MM.1S (cell line): ENCODE data around the gene LSMEM2.
"Not testable (repeated sequence)": the region's sequence is repeated elsewhere in the genome, so short reads cannot be mapped to it uniquely, and the experiment has no call there.

ENCODE experiments used
- DNase-seq: peaks from one replicate; pipeline ENCODE4 v3.0.0-alpha.2; 2015
- H2AFZ ChIP-seq: fragments of 300-600 bp; sonication (generic); 2 replicates; pipeline ENCODE4 v1.6.0; 2016; ENCODE audit warnings: antibody characterized with exemption, low read length
- H3F3A ChIP-seq: fragments of 300-600 bp; sonication (generic); 2 replicates; pipeline ENCODE4 v1.6.1; 2016; ENCODE audit warnings: mild to moderate bottlenecking, antibody characterized with exemption, low read length, moderate library complexity, mixed read lengths; ENCODE audit not compliant: insufficient read depth
- H3K27ac ChIP-seq: fragments of 300-600 bp; sonication (generic); 2 replicates; pipeline ENCODE4 v1.5.1; 2016; ENCODE audit warnings: mild to moderate bottlenecking, low read length
- H3K27me3 ChIP-seq: fragments of 300-600 bp; sonication (generic); replicated peaks from 2 replicates; pipeline ENCODE4 v1.6.0; 2016; ENCODE audit warnings: low read length; ENCODE audit not compliant: insufficient read depth
- H3K36me3 ChIP-seq: fragments of 300-600 bp; sonication (generic); replicated peaks from 2 replicates; pipeline ENCODE4 v1.6.1; 2016; ENCODE audit warnings: mild to moderate bottlenecking, low read length, mixed read lengths; ENCODE audit not compliant: insufficient read depth
- H3K4me1 ChIP-seq: fragments of 300-600 bp; sonication (generic); 2 replicates; pipeline ENCODE4 v1.6.1; 2016; ENCODE audit warnings: low read length, mixed read lengths
- H3K4me2 ChIP-seq: fragments of 300-600 bp; sonication (generic); 2 replicates; pipeline ENCODE4 v1.6.0; 2016; ENCODE audit warnings: low read depth, low read length
- H3K4me3 ChIP-seq: fragments of 300-600 bp; sonication (generic); 2 replicates; pipeline ENCODE4 v1.5.1; 2016; ENCODE audit warnings: low read length, mixed read lengths
- H3K79me2 ChIP-seq: fragments of 300-600 bp; sonication (generic); 2 replicates; pipeline ENCODE4 v1.6.1; 2016; ENCODE audit warnings: mixed run types, low read length, mixed read lengths
- H3K9ac ChIP-seq: fragments of 300-600 bp; sonication (generic); 2 replicates; pipeline ENCODE4 v1.6.1; 2016; ENCODE audit warnings: low read length, mixed read lengths
- H3K9me2 ChIP-seq: fragments of 300-600 bp; sonication (generic); replicated peaks from 2 replicates; pipeline ENCODE4 v1.6.1; 2016; ENCODE audit warnings: mild to moderate bottlenecking, low read length, mixed read lengths; ENCODE audit not compliant: insufficient read depth
- H3K9me3 ChIP-seq: fragments of 300-600 bp; sonication (generic); replicated peaks from 2 replicates; pipeline ENCODE4 v1.6.1; 2016; ENCODE audit warnings: mild to moderate bottlenecking, low read length, mixed read lengths; ENCODE audit not compliant: insufficient read depth
- H4K20me1 ChIP-seq: fragments of 300-600 bp; sonication (generic); 2 replicates; pipeline ENCODE4 v1.6.1; 2016; ENCODE audit warnings: mild to moderate bottlenecking, low read length, moderate library complexity, mixed read lengths; ENCODE audit not compliant: insufficient read depth
- EZH2 ChIP-seq: fragments of 300-600 bp; sonication (generic); optimal IDR thresholded peaks from 2 replicates; pipeline ENCODE3; 2017; ENCODE audit warnings: low read depth, mild to moderate bottlenecking, antibody characterized with exemption, low read length, mixed read lengths
- EZH2phosphoT487 ChIP-seq: fragments of 300-600 bp; sonication (generic); IDR thresholded peaks from 2 replicates; pipeline ENCODE4 v1.6.1; 2018; ENCODE audit warnings: antibody characterized with exemption, low read length
- TF ChIP-seq, protein P1 (sequence below): fragments of 300-600 bp; sonication (generic); IDR thresholded peaks from 2 replicates; pipeline ENCODE4 v1.5.1; 2016; ENCODE audit warnings: antibody characterized with exemption, low read length, mixed read lengths

LSMEM2 gene

DNA sequence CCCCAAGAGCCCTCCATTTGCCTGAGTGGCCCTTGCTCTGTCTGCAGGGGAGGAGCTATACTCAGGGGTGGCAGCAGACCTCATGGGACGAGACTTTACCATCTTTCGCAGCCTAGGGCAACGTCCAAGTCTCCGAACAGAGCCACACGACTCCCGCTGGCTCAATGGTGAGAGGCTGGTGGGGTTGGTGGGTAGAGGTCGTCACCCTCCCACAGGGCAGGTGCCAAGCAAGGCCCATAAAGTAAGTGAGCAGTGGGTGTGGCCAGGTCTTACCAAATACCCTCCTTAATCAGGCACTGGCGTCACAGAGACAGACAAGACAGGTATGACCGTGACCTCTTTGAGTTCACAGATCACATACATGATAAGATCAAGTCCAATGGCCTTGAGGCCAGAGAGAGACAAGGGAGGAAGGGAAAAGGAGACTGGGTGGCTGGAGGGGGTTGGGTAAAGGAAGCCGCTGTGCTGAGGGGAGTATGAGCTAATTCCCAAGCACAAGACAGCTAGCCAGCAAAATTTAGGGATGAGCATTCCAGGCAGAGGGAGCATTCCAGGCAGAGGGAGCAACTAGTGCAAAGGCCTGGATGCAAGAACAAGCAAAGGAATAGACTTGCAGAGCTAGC, 7.5 kb upstream of the LSMEM2 start:
- Histone ChIP-seq H3K9ac (no peak overlapping the region), H3F3A (no peaks in the 10 kb centered on the region), H3K27me3 (peaks cover 91% of the 10 kb centered on the region), H3K4me3 (no peak overlapping the region), H4K20me1 (no peaks in the 10 kb centered on the region), H3K9me3 (no peaks in the 10 kb centered on the region), H2AFZ (no peak overlapping the region), H3K79me2 (no peaks in the 10 kb centered on the region), H3K4me2 (no peak overlapping the region), H3K9me2 (no peaks in the 10 kb centered on the region), H3K4me1 (peaks cover 13% of the 10 kb centered on the region; the same call in 1 of the 2 replicates), H3K27ac (no peak overlapping the region), H3K36me3 (no peaks in the 10 kb centered on the region)
- TF ChIP-seq EZH2 = no peak
- TF ChIP-seq, protein P1, sequence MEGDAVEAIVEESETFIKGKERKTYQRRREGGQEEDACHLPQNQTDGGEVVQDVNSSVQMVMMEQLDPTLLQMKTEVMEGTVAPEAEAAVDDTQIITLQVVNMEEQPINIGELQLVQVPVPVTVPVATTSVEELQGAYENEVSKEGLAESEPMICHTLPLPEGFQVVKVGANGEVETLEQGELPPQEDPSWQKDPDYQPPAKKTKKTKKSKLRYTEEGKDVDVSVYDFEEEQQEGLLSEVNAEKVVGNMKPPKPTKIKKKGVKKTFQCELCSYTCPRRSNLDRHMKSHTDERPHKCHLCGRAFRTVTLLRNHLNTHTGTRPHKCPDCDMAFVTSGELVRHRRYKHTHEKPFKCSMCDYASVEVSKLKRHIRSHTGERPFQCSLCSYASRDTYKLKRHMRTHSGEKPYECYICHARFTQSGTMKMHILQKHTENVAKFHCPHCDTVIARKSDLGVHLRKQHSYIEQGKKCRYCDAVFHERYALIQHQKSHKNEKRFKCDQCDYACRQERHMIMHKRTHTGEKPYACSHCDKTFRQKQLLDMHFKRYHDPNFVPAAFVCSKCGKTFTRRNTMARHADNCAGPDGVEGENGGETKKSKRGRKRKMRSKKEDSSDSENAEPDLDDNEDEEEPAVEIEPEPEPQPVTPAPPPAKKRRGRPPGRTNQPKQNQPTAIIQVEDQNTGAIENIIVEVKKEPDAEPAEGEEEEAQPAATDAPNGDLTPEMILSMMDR = no peak
- TF ChIP-seq EZH2phosphoT487 = no peak
- DNase-seq = no peak

DNA sequence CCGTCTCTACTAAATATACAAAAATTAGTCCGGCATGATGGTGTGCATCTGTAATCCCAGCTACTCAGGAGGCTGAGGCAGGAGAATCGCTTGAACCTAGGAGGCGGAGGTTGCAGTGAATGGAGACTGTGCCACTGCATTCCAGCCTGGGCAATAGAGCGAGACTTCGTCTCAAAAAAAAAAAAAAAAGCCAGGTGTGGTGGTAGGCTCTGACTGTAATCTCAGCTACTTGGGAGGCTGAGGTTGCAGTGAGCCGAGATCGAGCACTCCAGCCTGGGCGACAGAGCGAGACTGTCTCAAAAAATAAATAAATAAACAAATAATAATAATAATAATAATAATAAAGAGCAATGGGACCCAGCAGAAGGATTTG, 6.4 kb upstream of the LSMEM2 start:
- not testable (repeated sequence) for H4K20me1 ChIP-seq, H3K79me2 ChIP-seq, DNase-seq, H3K4me3 ChIP-seq, H3F3A ChIP-seq, H3K27ac ChIP-seq, H2AFZ ChIP-seq, H3K9me3 ChIP-seq, H3K9me2 ChIP-seq, H3K9ac ChIP-seq, H3K36me3 ChIP-seq
- H3K4me1 ChIP-seq = peaks cover 13% of the 10 kb centered on the region; the same call in 1 of the 2 replicates
- H3K4me2 ChIP-seq = peak overlapping the region; percentile 99
- peaks cover 89% of the 10 kb centered on the region for H3K27me3 ChIP-seq

DNA sequence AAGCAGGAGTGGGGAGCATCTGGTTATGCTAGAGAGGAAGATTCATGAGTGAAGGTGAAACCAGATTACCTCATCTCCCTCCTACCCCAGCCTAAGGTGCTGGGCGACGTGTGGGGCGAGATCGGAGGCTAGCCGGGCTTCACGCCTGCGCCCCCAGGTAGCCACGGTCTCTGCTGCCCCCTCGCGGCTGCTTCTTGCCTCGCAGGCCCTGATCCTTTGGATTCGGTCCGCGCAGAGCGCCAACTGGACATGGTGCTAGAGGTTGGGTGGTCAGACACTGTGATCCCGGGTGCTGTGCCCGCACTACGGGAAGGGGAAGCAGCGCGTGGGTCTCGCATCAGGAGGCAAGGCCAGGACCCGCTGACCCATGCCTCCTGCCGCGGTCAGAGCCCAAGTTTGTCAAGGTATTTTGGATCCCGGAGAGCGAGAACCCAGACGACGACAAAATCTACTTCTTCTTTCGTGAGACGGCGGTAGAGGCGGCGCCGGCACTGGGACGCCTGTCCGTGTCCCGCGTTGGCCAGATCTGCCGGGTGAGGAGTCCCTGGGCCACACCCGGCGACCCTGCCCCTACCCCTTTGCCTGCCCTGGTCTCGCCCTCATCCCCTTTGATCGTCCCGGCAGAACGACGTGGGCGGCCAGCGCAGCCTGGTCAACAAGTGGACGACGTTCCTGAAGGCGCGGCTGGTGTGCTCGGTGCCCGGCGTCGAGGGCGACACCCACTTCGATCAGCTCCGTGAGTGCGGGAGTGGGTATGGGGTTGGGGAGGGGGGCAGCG, 5.8 kb upstream of the LSMEM2 start:
- TF ChIP-seq, protein P1 = peak; percentile 93
- TF ChIP-seq EZH2 = no peak
- Histone ChIP-seq H3K27ac (no peak overlapping the region), H3K36me3 (no peaks in the 10 kb centered on the region), H3K9me3 (no peaks in the 10 kb centered on the region), H3K9me2 (no peaks in the 10 kb centered on the region), H3K9ac (no peak overlapping the region; the same call in 1 of the 2 replicates), H3K4me2 (peak overlapping the region; percentile 99), H4K20me1 (no peaks in the 10 kb centered on the region), H3K4me3 (peak overlapping the region; percentile 54), H3K79me2 (no peaks in the 10 kb centered on the region), H3F3A (no peaks in the 10 kb centered on the region), H3K4me1 (peaks cover 13% of the 10 kb centered on the region; the same call in 1 of the 2 replicates), H2AFZ (peak overlapping the region; percentile 24), H3K27me3 (peaks cover 87% of the 10 kb centered on the region)
- DNase-seq = peak; percentile 85

DNA sequence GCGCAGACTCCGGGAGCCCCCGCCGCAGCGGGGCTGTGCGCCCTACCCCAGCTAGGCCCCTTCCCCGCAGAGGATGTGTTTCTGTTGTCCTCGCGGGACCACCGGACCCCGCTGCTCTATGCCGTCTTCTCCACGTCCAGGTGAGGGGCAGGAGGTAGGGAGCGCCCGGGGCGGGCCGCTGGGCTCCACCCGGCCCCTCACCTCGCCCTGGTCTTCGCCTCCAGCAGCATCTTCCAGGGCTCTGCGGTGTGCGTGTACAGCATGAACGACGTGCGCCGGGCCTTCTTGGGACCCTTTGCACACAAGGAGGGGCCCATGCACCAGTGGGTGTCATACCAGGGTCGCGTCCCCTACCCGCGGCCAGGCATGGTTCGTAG, 5.2 kb upstream of the LSMEM2 start:
- Histone ChIP-seq H3K36me3 (no peaks in the 10 kb centered on the region), H3K27me3 (peaks cover 84% of the 10 kb centered on the region), H3F3A (no peaks in the 10 kb centered on the region), H3K9ac (no peak overlapping the region), H4K20me1 (no peaks in the 10 kb centered on the region), H3K9me3 (no peaks in the 10 kb centered on the region), H3K4me1 (peaks cover 13% of the 10 kb centered on the region; the same call in 1 of the 2 replicates), H3K4me3 (peak overlapping the region; percentile 54), H3K4me2 (peak overlapping the region; percentile 99; the same call in 1 of the 2 replicates), H3K27ac (no peak overlapping the region), H3K79me2 (no peaks in the 10 kb centered on the region), H2AFZ (no peak overlapping the region), H3K9me2 (no peaks in the 10 kb centered on the region)
- TF ChIP-seq, protein P1 = no peak
- TF ChIP-seq EZH2 = no peak
- no peak for DNase-seq
